ENCODE data around the gene POMGNT1.

Gene POMGNT1

GRCh38 chr1:46179138-46180081, 18.8 kb downstream of the POMGNT1 start:
- H2AFZ ChIP-seq, result peak overlapping the region; percentile 68
- H3K36me3 ChIP-seq (ENCODE audit: control insufficient read depth, insufficient read depth, low read length), result no peaks in the 10 kb centered on the region
- TF ChIP-seq CTCF (IDR thresholded peaks at IDR 0.05), result peak; percentile 87
- no peak overlapping the region for H3K4me2 ChIP-seq (ENCODE audit: low read length)
- H3K79me2 ChIP-seq, result no peaks in the 10 kb centered on the region
- H3K27ac ChIP-seq, result peak overlapping the region; percentile 92
- H3K4me3 ChIP-seq (ENCODE audit: low read depth, low read length), result no peak overlapping the region
- H3K9ac ChIP-seq, result no peak overlapping the region
- no peaks in the 10 kb centered on the region for H3K27me3 ChIP-seq (ENCODE audit: control insufficient read depth, insufficient read depth, low read length)
- H3K4me1 ChIP-seq, result peaks cover 40% of the 10 kb centered on the region
- no peaks in the 10 kb centered on the region for H3K9me3 ChIP-seq (ENCODE audit: control insufficient read depth, low read length)

- H3K27ac ChIP-seq, result peak within 1 kb of the TSS; percentile 89
- H3K4me1 ChIP-seq, result peaks cover 40% of the 10 kb centered on the region
- no peak within 1 kb of the TSS for H3K4me3 ChIP-seq (ENCODE audit: low read depth, low read length)
These were observed 21.9 kb downstream of the POMGNT1 start, which contains the start of gene P3R3URF for GRCh38 chr1:46176211-46176865. Gene P3R3URF (minus strand): TSS chr1:46176488. CDS start chr1:46176471, 17 bp downstream.

GRCh38 chr1:46175243-46175642, 23.0 kb downstream of the POMGNT1 start:
- TF ChIP-seq CTCF (IDR thresholded peaks at IDR 0.05), result no peak
- Histone ChIP-seq H3K4me1 (peaks cover 44% of the 10 kb centered on the region), H3K9ac (no peak overlapping the region), H2AFZ (peak overlapping the region; percentile 78), H3K4me2 (ENCODE audit: low read length) (peak overlapping the region; percentile 26), H3K4me3 (ENCODE audit: low read depth, low read length) (no peak overlapping the region), H3K79me2 (no peaks in the 10 kb centered on the region), H3K9me3 (ENCODE audit: control insufficient read depth, low read length) (no peaks in the 10 kb centered on the region), H3K36me3 (ENCODE audit: control insufficient read depth, insufficient read depth, low read length) (no peaks in the 10 kb centered on the region), H3K27ac (peak overlapping the region; percentile 89), H3K27me3 (ENCODE audit: control insufficient read depth, insufficient read depth, low read length) (no peaks in the 10 kb centered on the region)

More at GRCh38 chr1:46176211-46176865, 21.9 kb downstream of the POMGNT1 start, which contains the start of gene P3R3URF:
- peak within 1 kb of the TSS; percentile 78 for H2AFZ ChIP-seq
- no peaks in the 10 kb centered on the region for H3K9me3 ChIP-seq (ENCODE audit: control insufficient read depth, low read length)
- TF ChIP-seq CTCF (IDR thresholded peaks at IDR 0.05), result no peak
- H3K27me3 ChIP-seq (ENCODE audit: control insufficient read depth, insufficient read depth, low read length), result no peaks in the 10 kb centered on the region
- no peaks in the 10 kb centered on the region for H3K79me2 ChIP-seq
- no peak within 1 kb of the TSS for H3K9ac ChIP-seq
- peak within 1 kb of the TSS; percentile 26 for H3K4me2 ChIP-seq (ENCODE audit: low read length)
- no peaks in the 10 kb centered on the region for H3K36me3 ChIP-seq (ENCODE audit: control insufficient read depth, insufficient read depth, low read length)

GRCh38 chr1:46174448-46175231, 23.6 kb downstream of the POMGNT1 start, which contains the start of gene TSPAN1:
Gene TSPAN1 (plus strand): TSS chr1:46175087. CDS start chr1:46181108, 6,021 bp downstream.
- Histone ChIP-seq H3K4me2 (ENCODE audit: low read length) (peak within 1 kb of the TSS; percentile 26), H3K9ac (no peak within 1 kb of the TSS), H3K27me3 (ENCODE audit: control insufficient read depth, insufficient read depth, low read length) (no peaks in the 10 kb centered on the region), H3K36me3 (ENCODE audit: control insufficient read depth, insufficient read depth, low read length) (no peaks in the 10 kb centered on the region), H3K9me3 (ENCODE audit: control insufficient read depth, low read length) (no peaks in the 10 kb centered on the region), H3K4me3 (ENCODE audit: low read depth, low read length) (no peak within 1 kb of the TSS), H2AFZ (peak within 1 kb of the TSS; percentile 78), H3K79me2 (no peaks in the 10 kb centered on the region), H3K4me1 (peaks cover 44% of the 10 kb centered on the region), H3K27ac (peak within 1 kb of the TSS; percentile 89)
- no peak for TF ChIP-seq CTCF (IDR thresholded peaks at IDR 0.05)
